GM13976 (cell line): ENCODE results near the gene FADS1.

ENCODE experiments used
- DNase-seq: peaks from one replicate; pipeline ENCODE4 v3.0.0; 2012; ENCODE audit warnings: low spot score
- CTCF ChIP-seq: IDR thresholded peaks from 2 replicates; pipeline ENCODE4 v1.5.1; 2012; ENCODE audit warnings: borderline replicate concordance, mild to moderate bottlenecking; ENCODE audit not compliant: insufficient read depth; ENCODE audit errors: extremely low read depth, missing control alignments, control extremely low read depth
- in situ Hi-C: fragments of 300-500 bp; cut with MboI; formaldehyde crosslinking; loops from one replicate; pipeline ENCODE4 v1.12.0; 2022; ENCODE audit warnings: low sequenced_read_pairs, mixed read lengths, inconsistent platforms; ENCODE audit not compliant: unreplicated experiment

The FADS1 gene

DNA sequence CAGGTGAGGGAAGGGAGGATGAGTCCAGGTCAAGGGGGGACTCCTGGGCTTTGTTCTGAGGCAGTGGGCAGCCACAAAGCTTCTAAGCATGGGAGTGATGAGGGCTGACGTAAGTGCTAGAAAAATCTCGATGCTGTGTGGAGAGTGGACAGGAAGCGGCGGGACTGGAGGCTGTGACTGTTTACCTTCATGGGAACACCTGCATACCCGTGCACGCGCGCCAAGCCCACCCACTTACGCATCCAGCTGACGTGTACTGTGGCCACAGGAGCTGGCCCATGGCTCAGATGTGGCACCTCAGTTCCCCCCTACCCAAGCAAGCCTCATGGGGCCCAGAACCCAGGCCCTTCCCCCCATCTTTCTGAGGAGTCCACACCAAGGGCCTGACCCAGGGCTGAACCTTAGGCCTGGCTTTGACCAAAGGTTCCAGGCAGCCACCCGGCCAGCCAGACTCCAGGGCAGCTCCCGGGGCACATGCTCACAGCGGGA, 50.4 kb downstream of the FADS1 start:
- DNase-seq = no peak
- no peak for TF ChIP-seq CTCF
- in situ Hi-C loops = no loop called here

DNA sequence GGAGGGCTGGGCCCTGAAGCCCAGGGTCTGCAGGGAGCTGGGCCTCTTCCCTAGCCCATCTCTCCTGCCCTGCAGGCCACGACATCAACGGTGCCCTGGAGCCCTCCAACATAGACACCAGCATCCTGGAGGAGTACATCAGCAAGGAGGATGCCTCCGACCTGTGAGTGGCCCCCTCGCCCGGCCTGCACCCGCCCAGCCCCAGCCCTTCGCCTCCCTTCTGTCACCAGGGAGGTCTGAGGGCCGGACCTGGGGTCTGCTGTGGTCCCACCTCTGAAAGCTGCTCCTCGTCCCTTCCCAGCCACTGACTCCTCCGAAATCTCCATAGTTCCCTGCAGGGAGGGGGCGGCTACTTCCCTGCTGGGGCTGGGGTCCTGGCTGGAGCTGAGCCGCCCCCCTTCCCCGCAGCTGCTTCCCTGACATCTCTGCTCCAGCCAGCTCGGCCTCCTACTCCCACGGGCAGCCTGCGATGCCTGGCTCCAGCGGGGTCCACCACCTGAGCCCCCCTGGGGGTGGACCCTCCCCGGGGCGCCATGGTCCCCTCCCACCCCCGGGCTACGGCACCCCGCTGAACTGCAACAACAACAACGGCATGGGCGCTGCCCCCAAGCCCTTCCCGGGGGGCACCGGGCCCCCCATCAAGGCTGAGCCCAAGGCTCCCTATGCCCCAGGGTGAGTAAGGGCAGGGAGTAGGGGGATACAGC, 51.1 kb downstream of the FADS1 start:
- no peak for TF ChIP-seq CTCF
- in situ Hi-C loops = no loop called here
- DNase-seq = no peak

DNA sequence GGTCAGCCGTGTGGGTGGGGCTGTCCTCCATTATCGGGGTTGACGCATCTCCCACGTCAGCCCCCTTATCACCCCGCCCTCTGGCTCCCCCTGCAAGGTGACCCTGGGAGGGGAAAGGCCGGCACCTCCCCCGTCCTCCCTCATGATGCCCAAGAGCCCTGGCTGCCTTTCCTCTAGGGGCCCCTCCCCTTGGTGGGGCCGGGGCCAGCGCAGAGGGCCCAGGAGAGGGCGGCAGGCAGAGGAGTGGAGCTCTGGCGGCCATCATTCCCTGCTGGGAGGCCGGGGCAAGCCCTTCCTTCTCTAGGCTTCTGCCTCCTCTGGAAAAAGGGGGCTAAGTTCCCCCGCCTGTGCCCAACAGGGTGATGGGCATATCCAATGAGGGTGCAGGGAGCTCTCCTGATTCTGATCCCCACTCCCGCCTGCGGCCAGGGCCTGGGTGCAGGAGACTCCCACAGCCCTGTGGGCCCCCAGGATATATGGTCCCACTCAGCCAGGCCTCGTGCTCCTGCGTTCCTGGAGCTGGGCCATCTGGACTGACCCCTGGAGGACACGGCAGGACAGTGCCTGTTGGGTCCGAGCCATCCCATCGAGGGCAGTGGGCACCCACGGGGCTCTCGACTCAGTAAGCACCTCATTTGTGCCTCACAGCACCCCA, 52.1 kb downstream of the FADS1 start:
- no peak for TF ChIP-seq CTCF
- in situ Hi-C loops = no loop called here

GRCh38 chr11:61763930-61764605, 52.7 kb downstream of the FADS1 start:
- no peak for TF ChIP-seq CTCF
- DNase-seq = no peak
- in situ Hi-C loops = no loop called here

More for the DNA sequence above, 52.1 kb downstream of the FADS1 start:
- no peak for DNase-seq

DNA sequence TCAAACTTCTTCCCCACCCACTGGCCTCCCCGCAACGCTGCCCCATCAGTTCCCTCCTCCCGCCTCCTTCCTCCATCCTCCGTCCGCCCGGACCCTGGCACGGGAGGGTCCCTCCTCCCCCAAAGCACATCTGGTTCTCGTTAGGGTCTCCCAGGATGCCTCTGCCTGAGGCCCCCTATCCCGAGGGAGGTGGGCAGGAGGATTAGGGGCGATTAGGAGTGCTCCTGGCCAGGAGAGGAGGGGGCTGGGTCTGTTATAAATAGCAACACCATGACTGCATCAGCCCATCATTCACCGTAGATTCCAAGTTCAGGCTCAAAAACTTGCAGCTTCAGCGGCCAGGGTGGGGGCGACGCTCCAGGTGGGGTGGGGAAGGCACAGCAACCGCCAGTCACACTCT, 54.0 kb downstream of the FADS1 start:
- in situ Hi-C loops = no loop called here
- DNase-seq = no peak
- no peak for TF ChIP-seq CTCF

DNA sequence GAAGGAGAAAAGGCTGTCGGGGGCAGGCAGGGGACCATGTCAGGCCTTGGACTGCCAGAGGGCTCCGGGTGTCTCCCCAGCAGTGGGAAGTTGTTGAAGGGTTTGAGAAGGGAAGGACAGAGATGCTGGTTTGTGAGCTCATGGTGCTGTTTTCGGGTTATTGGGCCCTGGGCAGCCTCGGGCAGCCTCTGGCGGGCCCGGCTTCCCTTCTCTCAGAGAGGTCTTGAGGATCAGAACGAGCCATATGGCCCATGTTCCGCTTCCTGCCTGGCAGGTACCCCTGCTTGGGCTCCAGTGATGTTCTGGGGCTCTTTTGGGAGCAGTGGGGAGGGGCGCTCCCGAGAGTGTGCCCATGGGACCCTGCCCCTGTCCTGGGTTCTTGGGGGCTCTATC, 54.6 kb downstream of the FADS1 start:
- no peak for DNase-seq
- TF ChIP-seq CTCF = no peak

More for the DNA sequence above, 54.6 kb downstream of the FADS1 start:
- in situ Hi-C loops = no loop called here
